ENCODE results near the gene NTNG2. TPM values are rescaled to one million over a fixed set of nuclear protein-coding genes. Genes with fewer than 3 reads are reported as not detected.

Gene NTNG2
- total RNA-seq, 3 donors from 2014 or later = 0.41 to 0.73 (median 0.43) TPM

- DNase-seq = no peak
- Histone ChIP-seq H3K9me3 (no peaks in the 10 kb centered on the region), H3K36me3 (ENCODE audit: low read depth) (no peaks in the 10 kb centered on the region), H3K4me1 (ENCODE audit: low read depth) (no peaks in the 10 kb centered on the region), H3K4me3 (no peak overlapping the region)
- intact Hi-C loops (cut with DNase I, micrococcal nuclease) = no loop called here
- TF ChIP-seq CTCF (IDR thresholded peaks at IDR 0.05) = no peak
- no peak for ATAC-seq
These were observed 18.9 kb upstream of the NTNG2 start for GRCh38 chr9:132142924-132143323.

- no peaks in the 10 kb centered on the region for H3K36me3 ChIP-seq (ENCODE audit: low read depth)
- TF ChIP-seq CTCF (IDR thresholded peaks at IDR 0.05) = no peak
- H3K4me3 ChIP-seq = no peak overlapping the region
- intact Hi-C loops (cut with DNase I, micrococcal nuclease) = no loop called here
- ATAC-seq = no peak
- no peaks in the 10 kb centered on the region for H3K4me1 ChIP-seq (ENCODE audit: low read depth)
- DNase-seq = no peak
- no peaks in the 10 kb centered on the region for H3K9me3 ChIP-seq
These were observed 18.5 kb upstream of the NTNG2 start for GRCh38 chr9:132143359-132143758.

- Histone ChIP-seq H3K36me3 (ENCODE audit: low read depth) (no peaks in the 10 kb centered on the region), H3K9me3 (no peaks in the 10 kb centered on the region), H3K4me3 (no peak overlapping the region), H3K4me1 (ENCODE audit: low read depth) (no peaks in the 10 kb centered on the region)
- DNase-seq (no peak), ATAC-seq (no peak)
- no peak for TF ChIP-seq CTCF (IDR thresholded peaks at IDR 0.05)
- intact Hi-C loops (cut with DNase I, micrococcal nuclease) = no loop called here
These were observed 17.0 kb upstream of the NTNG2 start for GRCh38 chr9:132144708-132145365.

- no peak for ATAC-seq
- H3K4me1 ChIP-seq (ENCODE audit: low read depth) = no peaks in the 10 kb centered on the region
- H3K9me3 ChIP-seq = no peaks in the 10 kb centered on the region
- DNase-seq = no peak
- no peak for TF ChIP-seq CTCF (IDR thresholded peaks at IDR 0.05)
- intact Hi-C loops (cut with DNase I, micrococcal nuclease) = no loop called here
- no peak overlapping the region for H3K4me3 ChIP-seq
- H3K36me3 ChIP-seq (ENCODE audit: low read depth) = no peaks in the 10 kb centered on the region
These were observed 15.8 kb upstream of the NTNG2 start for GRCh38 chr9:132146039-132146438.

DNA sequence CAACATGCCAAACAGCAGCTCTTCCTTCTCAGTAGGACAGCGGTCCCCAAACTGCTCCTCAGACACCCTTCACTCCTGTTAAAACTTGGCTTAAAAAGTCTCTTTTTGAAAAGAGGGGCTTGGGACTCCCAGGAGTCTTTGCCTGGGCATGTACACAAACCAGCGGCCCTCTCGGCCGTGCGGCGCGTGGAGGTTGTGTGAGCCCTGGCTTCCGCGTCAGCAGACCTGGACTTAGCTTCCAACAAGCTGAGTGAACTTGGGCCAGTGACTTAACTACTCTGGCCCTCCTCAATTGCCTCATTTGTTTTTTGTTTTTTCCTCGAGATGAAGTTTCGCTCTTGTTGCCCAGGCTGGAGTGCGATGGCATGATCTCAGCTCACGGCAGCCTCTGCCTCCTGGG, 15.3 kb upstream of the NTNG2 start:
- intact Hi-C loops (cut with DNase I, micrococcal nuclease) = no loop called here
- TF ChIP-seq CTCF (IDR thresholded peaks at IDR 0.05) = no peak

DNA sequence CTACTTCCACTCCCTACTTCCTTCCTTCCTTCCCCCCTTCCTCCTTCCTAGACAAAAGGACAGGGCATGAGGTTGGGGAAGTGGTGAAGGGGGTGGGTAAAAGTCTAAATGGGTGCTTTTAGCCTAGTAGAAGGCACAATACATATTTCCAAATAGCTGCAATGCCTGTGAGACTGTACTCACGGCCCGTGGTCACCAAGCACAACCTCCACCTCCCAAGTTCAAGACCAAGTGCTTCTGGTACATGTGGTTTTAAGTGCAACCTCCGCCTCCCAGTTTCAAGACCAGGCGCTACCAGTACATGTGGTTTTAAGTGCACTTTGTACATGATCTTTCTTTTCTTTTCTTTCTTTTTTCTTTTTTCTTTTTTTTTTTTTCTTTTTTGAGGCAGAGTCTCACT, 14.5 kb upstream of the NTNG2 start:
- H3K36me3 ChIP-seq (ENCODE audit: low read depth) = no peaks in the 10 kb centered on the region
- no peaks in the 10 kb centered on the region for H3K4me1 ChIP-seq (ENCODE audit: low read depth)
- H3K4me3 ChIP-seq = no peak overlapping the region
- no peaks in the 10 kb centered on the region for H3K9me3 ChIP-seq
- no peak for TF ChIP-seq CTCF (IDR thresholded peaks at IDR 0.05)
- intact Hi-C loops (cut with DNase I, micrococcal nuclease) = no loop called here
- DNase-seq (no peak), ATAC-seq (no peak)

More for the DNA sequence above, 15.3 kb upstream of the NTNG2 start:
- no peak for ATAC-seq
- no peaks in the 10 kb centered on the region for H3K4me1 ChIP-seq (ENCODE audit: low read depth)
- no peak overlapping the region for H3K4me3 ChIP-seq
- H3K9me3 ChIP-seq = no peaks in the 10 kb centered on the region
- no peak for DNase-seq
- no peaks in the 10 kb centered on the region for H3K36me3 ChIP-seq (ENCODE audit: low read depth)
